ENCODE measurements around the gene CFAP100. TPM values are rescaled to one million over a fixed set of nuclear protein-coding genes. Genes with fewer than 3 reads are reported as not detected.

Gene CFAP100
- total and polyA plus RNA-seq, 2 experiments from 2014 or later = not detected

DNA sequence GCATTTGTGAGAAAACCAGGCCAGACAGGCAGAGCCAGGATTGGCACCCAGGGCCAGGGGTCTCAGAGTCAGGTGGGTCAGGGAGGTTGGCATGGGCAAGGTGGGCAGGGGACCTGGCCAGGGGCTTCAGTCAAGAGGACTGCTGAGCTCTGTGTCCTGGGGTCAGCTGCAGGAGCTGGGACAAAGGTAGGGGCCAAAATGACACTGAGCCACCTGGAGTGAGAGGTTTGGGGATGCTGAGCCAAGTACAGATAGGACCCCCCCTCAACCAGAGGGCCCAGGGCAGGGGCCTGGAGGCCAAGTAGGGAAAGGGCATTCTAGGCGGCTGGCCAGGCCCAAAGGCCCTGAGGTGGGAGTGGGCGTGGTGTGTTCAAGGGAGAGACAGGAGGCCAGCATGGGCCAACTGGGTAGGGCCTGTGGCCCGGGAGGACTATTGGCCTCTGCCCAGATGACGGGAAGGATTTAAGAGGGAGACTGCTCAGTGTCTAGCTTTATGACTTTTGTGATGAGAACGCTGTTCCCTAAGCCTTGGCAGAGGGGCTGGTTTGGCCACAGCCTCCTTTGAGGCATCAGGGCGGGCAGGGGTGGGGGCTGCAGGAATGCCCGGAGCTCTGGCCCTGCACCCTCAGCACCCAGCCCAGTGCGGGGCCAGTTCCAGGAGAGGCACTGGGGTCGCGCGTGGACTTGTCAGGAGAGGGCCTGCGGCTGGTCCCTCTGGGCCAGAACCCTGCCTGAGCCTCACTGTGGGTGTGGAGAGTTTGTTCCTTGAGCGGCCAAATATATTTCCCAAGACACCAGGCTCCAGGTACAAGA, 3.1 kb downstream of the CFAP100 start:
- TF ChIP-seq, protein P1, sequence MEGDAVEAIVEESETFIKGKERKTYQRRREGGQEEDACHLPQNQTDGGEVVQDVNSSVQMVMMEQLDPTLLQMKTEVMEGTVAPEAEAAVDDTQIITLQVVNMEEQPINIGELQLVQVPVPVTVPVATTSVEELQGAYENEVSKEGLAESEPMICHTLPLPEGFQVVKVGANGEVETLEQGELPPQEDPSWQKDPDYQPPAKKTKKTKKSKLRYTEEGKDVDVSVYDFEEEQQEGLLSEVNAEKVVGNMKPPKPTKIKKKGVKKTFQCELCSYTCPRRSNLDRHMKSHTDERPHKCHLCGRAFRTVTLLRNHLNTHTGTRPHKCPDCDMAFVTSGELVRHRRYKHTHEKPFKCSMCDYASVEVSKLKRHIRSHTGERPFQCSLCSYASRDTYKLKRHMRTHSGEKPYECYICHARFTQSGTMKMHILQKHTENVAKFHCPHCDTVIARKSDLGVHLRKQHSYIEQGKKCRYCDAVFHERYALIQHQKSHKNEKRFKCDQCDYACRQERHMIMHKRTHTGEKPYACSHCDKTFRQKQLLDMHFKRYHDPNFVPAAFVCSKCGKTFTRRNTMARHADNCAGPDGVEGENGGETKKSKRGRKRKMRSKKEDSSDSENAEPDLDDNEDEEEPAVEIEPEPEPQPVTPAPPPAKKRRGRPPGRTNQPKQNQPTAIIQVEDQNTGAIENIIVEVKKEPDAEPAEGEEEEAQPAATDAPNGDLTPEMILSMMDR (IDR thresholded peaks at IDR 0.05; ENCODE audit: low read depth, low read length) = no peak

DNA sequence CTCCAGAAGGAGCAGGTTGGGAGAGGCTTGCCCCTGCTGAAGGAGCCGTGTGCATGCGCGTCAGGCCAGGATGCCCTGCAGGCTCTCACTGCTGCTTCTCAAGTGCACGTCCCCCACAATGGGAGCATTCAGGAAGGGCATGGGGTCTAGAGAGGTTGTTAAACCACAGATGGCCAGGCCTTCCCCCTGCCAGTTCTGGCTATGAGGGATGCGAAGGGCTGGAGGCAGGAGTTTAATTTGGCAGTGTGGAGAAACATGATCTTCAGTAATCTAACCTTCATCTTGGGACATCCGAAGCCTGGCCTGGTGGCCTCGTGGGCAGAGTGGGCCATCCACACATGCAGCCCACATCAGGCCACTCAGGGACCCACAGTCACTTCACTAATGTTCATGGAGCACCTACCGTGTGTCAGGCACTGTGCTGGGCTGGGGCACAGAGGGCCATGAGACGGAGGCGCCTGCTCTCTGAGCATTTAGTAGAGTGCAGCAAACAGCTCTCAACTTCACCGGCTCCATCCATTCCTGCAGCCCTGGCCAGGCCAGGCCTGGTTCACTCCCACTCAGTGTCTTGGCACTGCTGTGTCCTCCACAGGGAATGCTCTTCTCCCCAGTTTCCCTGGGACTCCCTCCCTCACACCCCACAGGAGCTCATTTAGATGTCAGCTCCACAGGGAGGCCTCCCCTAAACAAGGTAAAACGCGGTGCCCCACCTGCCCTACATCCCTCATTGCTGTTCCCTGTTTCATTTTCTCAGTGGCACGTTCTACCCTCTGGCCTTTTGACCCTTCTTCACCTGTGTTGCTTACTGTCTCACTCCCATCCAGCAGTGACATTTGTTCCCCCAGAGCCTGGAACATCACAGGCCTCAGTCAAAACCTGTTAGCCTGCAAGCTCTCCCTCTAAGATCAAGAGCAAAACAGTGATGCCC, 4.0 kb downstream of the CFAP100 start:
- Histone ChIP-seq H3K27ac (no peak overlapping the region), H3K4me3 (no peak overlapping the region), H3K9me3 (ENCODE audit: low read depth) (no peaks in the 10 kb centered on the region), H3K4me1 (ENCODE audit: low read depth) (peaks cover 4% of the 10 kb centered on the region), H3K36me3 (no peaks in the 10 kb centered on the region), H3K27me3 (peaks cover 28% of the 10 kb centered on the region)
- TF ChIP-seq, protein P1 (IDR thresholded peaks at IDR 0.05; ENCODE audit: low read depth, low read length) = no peak
- DNase-seq (ENCODE audit: low read depth in 1 of 2, low spot score in 1 of 2) = no peak

More for the DNA sequence above, 3.1 kb downstream of the CFAP100 start:
- H3K4me1 ChIP-seq (ENCODE audit: low read depth) = peaks cover 4% of the 10 kb centered on the region
- H3K9me3 ChIP-seq (ENCODE audit: low read depth) = no peaks in the 10 kb centered on the region
- H3K4me3 ChIP-seq = no peak overlapping the region
- H3K36me3 ChIP-seq = no peaks in the 10 kb centered on the region
- no peak for DNase-seq (ENCODE audit: low read depth in 1 of 2, low spot score in 1 of 2)
- no peak overlapping the region for H3K27ac ChIP-seq
- peaks cover 34% of the 10 kb centered on the region for H3K27me3 ChIP-seq

DNA sequence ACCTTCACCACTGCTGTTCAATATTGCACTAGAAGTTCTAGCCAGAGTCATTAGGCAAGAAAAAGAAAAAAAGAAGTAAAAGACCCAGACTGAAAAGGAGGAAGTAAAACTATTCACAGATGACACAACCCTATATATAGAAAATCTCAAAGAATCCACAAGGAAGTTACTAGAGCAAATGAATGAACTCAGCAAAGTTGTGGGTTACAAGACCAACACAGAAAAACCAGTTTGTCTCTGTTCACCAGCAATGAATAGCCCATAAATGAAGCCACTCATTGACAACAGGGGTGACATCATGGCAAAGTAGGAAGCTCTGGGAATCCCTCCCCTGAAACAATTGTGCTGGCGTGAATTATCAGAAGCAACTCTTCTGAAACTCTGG, 4.6 kb downstream of the CFAP100 start:
- Histone ChIP-seq H3K27me3 (peaks cover 22% of the 10 kb centered on the region), H3K27ac (no peak overlapping the region), H3K4me1 (ENCODE audit: low read depth) (peaks cover 4% of the 10 kb centered on the region), H3K9me3 (ENCODE audit: low read depth) (no peaks in the 10 kb centered on the region), H3K4me3 (no peak overlapping the region), H3K36me3 (no peaks in the 10 kb centered on the region)
- no peak for DNase-seq (ENCODE audit: low read depth in 1 of 2, low spot score in 1 of 2)
- TF ChIP-seq, protein P1 (IDR thresholded peaks at IDR 0.05; ENCODE audit: low read depth, low read length) = no peak

DNA sequence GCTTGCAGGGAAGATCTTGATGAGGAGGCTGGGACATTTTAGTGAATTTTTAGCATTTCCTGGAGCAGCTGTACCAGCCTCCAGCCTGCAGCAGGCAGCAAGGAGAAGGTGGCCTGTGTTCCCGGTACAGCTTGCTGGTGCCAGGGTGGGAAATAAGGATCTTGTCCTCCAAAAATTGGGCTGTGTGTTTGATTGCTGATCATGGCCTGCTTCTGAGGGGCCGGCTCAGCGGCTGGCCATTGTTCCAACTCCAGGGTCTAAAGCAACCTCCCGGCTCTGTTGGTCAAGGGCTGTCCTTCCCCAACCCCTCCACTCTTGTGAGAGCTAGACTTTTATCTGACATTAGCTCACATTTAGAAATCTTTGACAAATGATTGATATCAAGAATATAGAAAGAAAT, 5.0 kb downstream of the CFAP100 start:
- Histone ChIP-seq H3K36me3 (no peaks in the 10 kb centered on the region), H3K4me3 (no peak overlapping the region), H3K27me3 (peaks cover 18% of the 10 kb centered on the region), H3K9me3 (ENCODE audit: low read depth) (no peaks in the 10 kb centered on the region), H3K4me1 (ENCODE audit: low read depth) (peaks cover 4% of the 10 kb centered on the region), H3K27ac (no peak overlapping the region)
- TF ChIP-seq, protein P1 (IDR thresholded peaks at IDR 0.05; ENCODE audit: low read depth, low read length) = no peak
- DNase-seq (ENCODE audit: low read depth in 1 of 2, low spot score in 1 of 2) = no peak

DNA sequence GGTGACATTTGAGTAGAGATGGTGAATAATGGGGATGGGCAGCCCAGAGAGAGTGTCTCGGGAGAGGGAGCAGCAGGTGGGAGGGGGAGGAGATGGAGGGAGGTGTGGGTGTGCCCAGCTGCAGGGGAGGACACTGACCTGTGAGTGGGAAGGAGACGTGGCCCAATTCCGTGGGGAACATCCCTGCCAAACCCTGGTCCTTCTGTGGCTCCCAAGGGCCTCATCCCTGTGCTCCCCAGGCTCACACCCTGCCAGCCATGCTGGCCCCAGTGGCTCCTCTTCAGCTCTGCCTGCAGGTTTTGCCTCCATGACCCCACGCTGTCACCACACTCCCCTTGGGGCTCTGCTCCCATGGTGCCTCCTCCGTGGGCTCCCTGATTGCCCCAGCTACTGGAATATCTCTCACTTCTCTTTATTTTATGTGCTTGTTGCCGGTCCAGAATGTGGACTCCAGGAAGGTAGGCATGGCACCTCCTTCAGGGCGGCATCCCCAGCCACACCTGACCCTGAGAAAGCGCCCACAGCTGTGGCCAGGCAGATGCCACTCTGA, 7.0 kb downstream of the CFAP100 start:
- Histone ChIP-seq H3K27ac (no peak overlapping the region), H3K36me3 (no peaks in the 10 kb centered on the region), H3K9me3 (ENCODE audit: low read depth) (no peaks in the 10 kb centered on the region), H3K4me1 (ENCODE audit: low read depth) (no peaks in the 10 kb centered on the region), H3K27me3 (no peaks in the 10 kb centered on the region), H3K4me3 (no peak overlapping the region)
- no peak for DNase-seq (ENCODE audit: low read depth in 1 of 2, low spot score in 1 of 2)
- TF ChIP-seq, protein P1 (IDR thresholded peaks at IDR 0.05; ENCODE audit: low read depth, low read length) = no peak
